ENCODE measurements around the gene FER. TPM values are rescaled to one million over a fixed set of nuclear protein-coding genes. Genes with fewer than 3 reads are reported as not detected.
"Not testable (repeated sequence)": the region's sequence is repeated elsewhere in the genome, so short reads cannot be mapped to it uniquely, and the experiment has no call there.

FER gene
- total RNA-seq, 2 experiments from 2014 or later, result 14.2 to 15.9 TPM

DNA sequence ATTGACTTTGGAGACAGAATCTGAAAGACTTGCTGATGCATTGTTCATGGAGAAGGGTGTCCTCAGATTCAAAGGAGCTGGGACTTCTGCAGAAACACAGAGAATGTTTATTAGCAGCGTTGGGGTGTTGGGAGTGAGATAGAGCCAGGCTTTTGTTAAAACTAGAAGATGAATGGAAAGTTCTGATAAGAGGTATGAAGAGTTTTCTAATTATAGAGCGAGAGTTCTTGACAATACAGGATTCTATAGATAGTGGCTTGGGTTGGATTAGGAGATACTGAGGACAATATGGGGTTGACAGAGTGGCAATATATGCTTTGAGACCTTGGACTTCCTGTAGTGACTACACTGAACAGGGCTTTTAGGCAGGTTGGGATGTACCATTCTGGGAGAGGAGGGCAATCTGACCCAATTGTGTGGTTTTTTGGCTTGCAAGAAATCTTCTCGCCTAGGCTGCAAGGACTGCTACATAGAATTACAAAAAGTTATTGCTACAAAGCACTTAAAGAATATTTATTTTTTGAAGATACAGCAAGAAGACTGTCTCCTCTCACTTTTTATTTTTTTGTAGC, 83.1 kb downstream of the FER start:
- Mint-ChIP-seq H3K9me3 (no peaks in the 10 kb centered on the region), H3K27me3 (no peaks in the 10 kb centered on the region), H3K36me3 (ENCODE audit: low read depth) (peaks cover 6% of the 10 kb centered on the region), H3K27ac (no peak overlapping the region), H3K4me3 (no peak overlapping the region), H3K4me1 (ENCODE audit: low read depth) (no peaks in the 10 kb centered on the region)
- Histone ChIP-seq H3K36me3 (ENCODE audit: insufficient read depth, low read length) (no peaks in the 10 kb centered on the region), H3K9me3 (ENCODE audit: control insufficient read depth in 1 of 2, insufficient read depth in 1 of 2, low read length in 2 of 2) (no peaks in the 10 kb centered on the region), H3K27ac (ENCODE audit: low read depth in 1 of 2, low read length in 2 of 2) (no peak overlapping the region), H3K4me3 (ENCODE audit: low read length) (no peak overlapping the region), H3K4me1 (ENCODE audit: insufficient read depth, low read length) (no peaks in the 10 kb centered on the region), H3K27me3 (ENCODE audit: control insufficient read depth in 1 of 2, insufficient read depth in 2 of 2, low read length in 2 of 2) (no peaks in the 10 kb centered on the region)
- ChIA-PET POLR2A (no interaction called here), CTCF (no interaction called here)
- DNase-seq (no peak), ATAC-seq (ENCODE audit: poor library complexity) (no peak)
- intact Hi-C loops (cut with DNase I, micrococcal nuclease), result no loop called here
- TF ChIP-seq, protein P1, sequence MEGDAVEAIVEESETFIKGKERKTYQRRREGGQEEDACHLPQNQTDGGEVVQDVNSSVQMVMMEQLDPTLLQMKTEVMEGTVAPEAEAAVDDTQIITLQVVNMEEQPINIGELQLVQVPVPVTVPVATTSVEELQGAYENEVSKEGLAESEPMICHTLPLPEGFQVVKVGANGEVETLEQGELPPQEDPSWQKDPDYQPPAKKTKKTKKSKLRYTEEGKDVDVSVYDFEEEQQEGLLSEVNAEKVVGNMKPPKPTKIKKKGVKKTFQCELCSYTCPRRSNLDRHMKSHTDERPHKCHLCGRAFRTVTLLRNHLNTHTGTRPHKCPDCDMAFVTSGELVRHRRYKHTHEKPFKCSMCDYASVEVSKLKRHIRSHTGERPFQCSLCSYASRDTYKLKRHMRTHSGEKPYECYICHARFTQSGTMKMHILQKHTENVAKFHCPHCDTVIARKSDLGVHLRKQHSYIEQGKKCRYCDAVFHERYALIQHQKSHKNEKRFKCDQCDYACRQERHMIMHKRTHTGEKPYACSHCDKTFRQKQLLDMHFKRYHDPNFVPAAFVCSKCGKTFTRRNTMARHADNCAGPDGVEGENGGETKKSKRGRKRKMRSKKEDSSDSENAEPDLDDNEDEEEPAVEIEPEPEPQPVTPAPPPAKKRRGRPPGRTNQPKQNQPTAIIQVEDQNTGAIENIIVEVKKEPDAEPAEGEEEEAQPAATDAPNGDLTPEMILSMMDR (IDR thresholded peaks at IDR 0.05), result no peak

DNA sequence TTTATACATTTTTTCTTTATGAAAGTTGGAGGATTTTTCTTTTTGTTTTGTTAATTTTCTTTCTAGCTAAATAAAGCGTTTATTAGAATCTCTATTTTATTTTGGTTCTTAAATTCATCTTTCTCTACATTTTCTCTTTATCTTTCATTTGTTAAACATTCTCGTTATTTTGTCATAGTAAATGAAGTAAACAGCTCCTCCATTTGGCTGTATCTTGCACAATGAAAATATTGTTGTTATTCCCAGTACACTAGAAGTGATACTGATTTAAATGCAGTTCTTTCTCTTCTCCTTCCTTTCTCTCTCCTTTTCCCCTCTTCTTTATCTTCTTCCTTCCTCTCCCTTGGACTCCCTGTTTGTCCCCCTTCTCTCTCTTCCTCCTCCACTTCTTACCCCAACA, 88.8 kb downstream of the FER start:
- H3K27ac Mint-ChIP-seq, result no peak overlapping the region
- no peaks in the 10 kb centered on the region for H3K9me3 ChIP-seq (ENCODE audit: control insufficient read depth in 1 of 2, insufficient read depth in 1 of 2, low read length in 2 of 2)
- H3K4me3 ChIP-seq (ENCODE audit: low read length), result no peak overlapping the region
- ATAC-seq (ENCODE audit: poor library complexity) (no peak), DNase-seq (no peak)
- TF ChIP-seq, protein P1 (IDR thresholded peaks at IDR 0.05), result no peak
- H3K4me1 Mint-ChIP-seq (ENCODE audit: low read depth), result no peaks in the 10 kb centered on the region
- H3K9me3 Mint-ChIP-seq, result no peaks in the 10 kb centered on the region
- H3K4me3 Mint-ChIP-seq, result no peak overlapping the region
- H3K27me3 Mint-ChIP-seq, result no peaks in the 10 kb centered on the region
- H3K36me3 ChIP-seq (ENCODE audit: insufficient read depth, low read length), result no peaks in the 10 kb centered on the region
- ChIA-PET POLR2A (no interaction called here), CTCF (no interaction called here)
- no peak overlapping the region for H3K27ac ChIP-seq (ENCODE audit: low read depth in 1 of 2, low read length in 2 of 2)
- intact Hi-C loops (cut with DNase I, micrococcal nuclease), result no loop called here
- no peaks in the 10 kb centered on the region for H3K4me1 ChIP-seq (ENCODE audit: insufficient read depth, low read length)
- no peaks in the 10 kb centered on the region for H3K27me3 ChIP-seq (ENCODE audit: control insufficient read depth in 1 of 2, insufficient read depth in 2 of 2, low read length in 2 of 2)
- peaks cover 20% of the 10 kb centered on the region for H3K36me3 Mint-ChIP-seq (ENCODE audit: low read depth)

DNA sequence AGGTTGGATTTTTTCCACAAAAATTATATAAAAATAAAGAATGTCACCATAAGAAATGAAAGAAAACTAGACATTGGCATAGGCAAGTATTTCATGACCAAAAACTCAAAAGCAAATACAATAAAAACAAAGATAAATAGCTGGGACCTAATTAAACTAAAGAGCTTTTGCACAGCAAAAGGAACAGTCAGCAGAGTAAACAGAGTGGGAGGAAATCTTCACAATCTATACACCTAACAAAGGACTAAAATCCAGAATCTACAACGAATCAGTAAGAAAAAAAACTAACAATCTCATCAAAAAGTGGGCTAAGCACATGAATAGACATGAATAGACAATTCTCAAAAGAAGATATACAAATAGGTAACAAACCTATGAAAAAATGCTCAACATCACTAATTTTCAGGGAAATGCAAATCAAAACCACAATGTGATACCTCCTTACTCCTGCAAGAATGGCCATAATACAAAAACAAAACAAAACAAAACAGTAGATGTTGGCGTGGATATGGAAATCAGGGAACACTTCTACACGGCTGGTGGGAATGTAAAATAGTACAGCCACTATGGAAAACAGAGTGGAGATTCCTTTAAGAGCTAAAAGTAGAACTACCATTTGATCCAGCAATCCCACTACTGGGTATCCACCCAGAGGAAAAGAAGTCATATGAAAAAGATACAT, 94.7 kb downstream of the FER start:
- intact Hi-C loops (cut with DNase I, micrococcal nuclease); H3K9me3 ChIP-seq (ENCODE audit: control insufficient read depth in 1 of 2, insufficient read depth in 1 of 2, low read length in 2 of 2); H3K4me1 Mint-ChIP-seq (ENCODE audit: low read depth); DNase-seq; H3K27me3 ChIP-seq (ENCODE audit: control insufficient read depth in 1 of 2, insufficient read depth in 2 of 2, low read length in 2 of 2); H3K4me1 ChIP-seq (ENCODE audit: insufficient read depth, low read length); POLR2A ChIA-PET; H3K27me3 Mint-ChIP-seq; ATAC-seq (ENCODE audit: poor library complexity); H3K9me3 Mint-ChIP-seq; H3K36me3 ChIP-seq (ENCODE audit: insufficient read depth, low read length); H3K4me3 Mint-ChIP-seq; H3K27ac Mint-ChIP-seq; H3K4me3 ChIP-seq (ENCODE audit: low read length); H3K27ac ChIP-seq (ENCODE audit: low read depth in 1 of 2, low read length in 2 of 2): not testable (repeated sequence)
- peaks cover 43% of the 10 kb centered on the region for H3K36me3 Mint-ChIP-seq (ENCODE audit: low read depth)
- CTCF ChIA-PET, result interaction anchor here (1.4 kb wide), 1 partner anchor 14 kb away, joined by 3 read pairs; no protein-coding TSS in a partner anchor

DNA sequence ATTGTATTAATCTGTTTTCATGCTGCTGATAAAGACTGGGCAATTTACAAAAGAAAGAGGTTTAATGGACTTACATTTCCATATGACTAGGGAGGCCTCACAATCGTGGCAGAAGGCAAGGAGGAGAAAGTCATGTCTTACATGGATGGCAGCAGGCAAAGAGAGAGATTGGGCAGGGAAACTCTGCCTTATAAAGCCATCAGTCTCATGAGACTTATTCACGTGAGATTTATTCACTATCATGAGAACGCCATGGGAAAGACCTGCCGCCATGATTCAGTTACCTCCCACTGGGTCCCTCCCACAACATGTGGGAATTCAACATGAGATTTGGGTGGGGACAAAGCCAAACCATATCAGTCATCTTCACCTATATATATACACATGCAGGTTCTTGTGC, 103.4 kb downstream of the FER start:
- H3K4me1 Mint-ChIP-seq (ENCODE audit: low read depth); H3K27me3 ChIP-seq (ENCODE audit: control insufficient read depth in 1 of 2, insufficient read depth in 2 of 2, low read length in 2 of 2); POLR2A ChIA-PET; H3K4me1 ChIP-seq (ENCODE audit: insufficient read depth, low read length); H3K4me3 ChIP-seq (ENCODE audit: low read length); CTCF ChIA-PET; ATAC-seq (ENCODE audit: poor library complexity); H3K27ac Mint-ChIP-seq; H3K9me3 ChIP-seq (ENCODE audit: control insufficient read depth in 1 of 2, insufficient read depth in 1 of 2, low read length in 2 of 2); DNase-seq; H3K9me3 Mint-ChIP-seq; H3K36me3 ChIP-seq (ENCODE audit: insufficient read depth, low read length); H3K27me3 Mint-ChIP-seq; H3K4me3 Mint-ChIP-seq; intact Hi-C loops (cut with DNase I, micrococcal nuclease); H3K27ac ChIP-seq (ENCODE audit: low read depth in 1 of 2, low read length in 2 of 2): not testable (repeated sequence)
- H3K36me3 Mint-ChIP-seq (ENCODE audit: low read depth), result peaks cover 13% of the 10 kb centered on the region
